Endothelial cell of umbilical vein (primary cell): ENCODE data around the gene FREM1. TPM values are rescaled to one million over a fixed set of nuclear protein-coding genes. Genes with fewer than 3 reads are reported as not detected.

ENCODE experiments used
- BruUV-seq: library from RNA; stranded (reverse); fragments of 400-500 nt; replicated peaks from 2 replicates; lab custom pipeline; 2021; lab: Mats Ljungman, UMichigan
- CTCF ChIA-PET: fragments of 300-600, 350-600 bp; sonication (Branson Sonifier 250); formaldehyde crosslinking; loops from one replicate; lab custom pipeline; 2021; ENCODE audit warnings: antibody characterized with exemption, inconsistent platforms; lab: Charles Lee
- POLR2A ChIA-PET: fragments of 300-600, 350-600 bp; sonication (Branson Sonifier 250); formaldehyde crosslinking; loops from one replicate; lab custom pipeline; 2021; ENCODE audit warnings: antibody characterized with exemption, inconsistent platforms; lab: Charles Lee
- DNase-seq: peaks from one replicate; pipeline ENCODE4 v3.0.0-alpha.2; 2011; ENCODE audit warnings: low read depth, low spot score
- FAIRE-seq: peaks from 2 replicates; lab custom pipeline; 2011; peaks lifted over from hg19 to GRCh38; lab: Jason Lieb, UNC
- H2AFZ ChIP-seq: 2 replicates; pipeline ENCODE4 v1.6.0; 2012; ENCODE audit warnings: low read depth, low read length, control low read depth, inconsistent platforms
- H3K27ac ChIP-seq: 2 replicates; pipeline ENCODE4 v1.5.1; 2011; ENCODE audit warnings: low read depth, mild to moderate bottlenecking, control low read depth, low read length, moderate library complexity; ENCODE audit not compliant: insufficient read depth
- H3K27me3 ChIP-seq, 2 experiments: 2 replicates each; pipeline versions ENCODE4 v1.6.0 to v1.6.1; 2011; ENCODE audit warnings: low read length in 2 of 2, mixed read lengths in 1 of 2; ENCODE audit not compliant: control insufficient read depth in 2 of 2, insufficient read depth in 2 of 2
- H3K36me3 ChIP-seq, 2 experiments: 2 replicates in 1 of 2; 3 replicates in 1 of 2; pipeline ENCODE4 v1.5.1; 2011; ENCODE audit warnings: low read length in 2 of 2, mild to moderate bottlenecking in 1 of 2, moderate library complexity in 1 of 2; ENCODE audit not compliant: control insufficient read depth in 2 of 2, insufficient read depth in 2 of 2; ENCODE audit errors: extremely low read depth in 1 of 2
- H3K4me1 ChIP-seq: 3 replicates; pipeline ENCODE4 v1.5.1; 2011; ENCODE audit warnings: mild to moderate bottlenecking, low read length; ENCODE audit not compliant: control insufficient read depth, insufficient read depth; ENCODE audit errors: extremely low read depth
- H3K4me2 ChIP-seq: 2 replicates; pipeline ENCODE4 v1.6.1; 2011; ENCODE audit warnings: low read length, control low read depth, mixed read lengths; ENCODE audit not compliant: insufficient read depth
- H3K4me3 ChIP-seq, 3 experiments: fragments of 200-600 bp in 1 of 3; sonication (generic), shearing (Covaris generic) in 1 of 3; replicated peaks in 1 of 3; 2 replicates each; pipeline ENCODE4 v1.5.1; 2011 to 2016; ENCODE audit warnings: control low read depth in 3 of 3, low read length in 3 of 3, mild to moderate bottlenecking in 2 of 3, inconsistent platforms in 1 of 3, low read depth in 1 of 3, moderate library complexity in 1 of 3; ENCODE audit not compliant: insufficient read depth in 1 of 3
- H3K79me2 ChIP-seq: 2 replicates; pipeline ENCODE4 v1.6.0; 2012; ENCODE audit warnings: low read length, inconsistent platforms; ENCODE audit not compliant: control insufficient read depth, insufficient read depth
- H3K9ac ChIP-seq: replicated peaks from 2 replicates; pipeline ENCODE3; 2011; ENCODE audit warnings: low read length, control low read depth; ENCODE audit not compliant: insufficient read depth; ENCODE audit errors: extremely low read depth
- H3K9me1 ChIP-seq: replicated peaks from 3 replicates; pipeline ENCODE4 v1.6.0; 2011; ENCODE audit warnings: mild to moderate bottlenecking, low read length; ENCODE audit not compliant: control insufficient read depth, insufficient read depth; ENCODE audit errors: extremely low read depth
- H3K9me3 ChIP-seq: replicated peaks from 2 replicates; pipeline ENCODE4 v1.5.1; 2012; ENCODE audit warnings: low read length, inconsistent platforms; ENCODE audit not compliant: control insufficient read depth, insufficient read depth
- H4K20me1 ChIP-seq: replicated peaks from 2 replicates; pipeline ENCODE3; 2011; ENCODE audit warnings: mild to moderate bottlenecking, low read length; ENCODE audit not compliant: control insufficient read depth, insufficient read depth; ENCODE audit errors: extremely low read depth
- FOS ChIP-seq: IDR thresholded peaks from 2 replicates; pipeline ENCODE4 v1.6.1; 2011; ENCODE audit warnings: mild to moderate bottlenecking, low read length, moderate library complexity, borderline replicate concordance; ENCODE audit not compliant: insufficient read depth
- GATA2 ChIP-seq: IDR thresholded peaks from 2 replicates; pipeline ENCODE4 v1.7.0; 2011; ENCODE audit warnings: low read depth, mild to moderate bottlenecking, moderate library complexity, mixed read lengths, low read length; ENCODE audit not compliant: insufficient read length, insufficient read depth
- JUN ChIP-seq: IDR thresholded peaks from 2 replicates; pipeline ENCODE4 v1.6.1; 2011; ENCODE audit warnings: borderline replicate concordance, low read depth; ENCODE audit not compliant: insufficient read length, insufficient read depth
- MYC ChIP-seq: IDR thresholded peaks from one replicate; pipeline ENCODE4 v1.6.1; 2011; ENCODE audit warnings: mild to moderate bottlenecking, low read depth, low read length
- POLR2A ChIP-seq: IDR thresholded peaks from 2 replicates; pipeline ENCODE4 v1.6.1; 2012; ENCODE audit warnings: low read depth, mild to moderate bottlenecking, control low read depth, low read length
- POLR2AphosphoS5 ChIP-seq: IDR thresholded peaks from 2 replicates; pipeline ENCODE4 v1.6.1; 2012; ENCODE audit warnings: low read depth, mild to moderate bottlenecking, control low read depth, low read length, moderate library complexity; ENCODE audit not compliant: insufficient read depth
- dilution Hi-C: fragments of 300-500 bp; cut with MboI; formaldehyde crosslinking; loops from one replicate; pipeline ENCODE4 v1.15.0; 2019; ENCODE audit warnings: low sequenced_read_pairs; ENCODE audit not compliant: extremely low pct_ligation_motif_present
- intact Hi-C: fragments of 100-400 bp; cut with micrococcal nuclease; formaldehyde crosslinking; loops from one replicate; pipeline ENCODE4 v1.10.0; 2022
- polyA plus RNA-seq, 4 experiments: library from polyadenylated mRNA; depleted of rRNA in 3 of 4; stranded (reverse) in 3 of 4; unstranded in 1 of 4; fragments of >200 nt; gene quantifications; 2 replicates each; pipeline versions ENCODE4 v1.2.1 to v1.2.3, GENCODE V29; 2011 to 2012; ENCODE audit warnings: missing spikeins in 1 of 4
- total RNA-seq: library from RNA; stranded (reverse); gene quantifications from 2 replicates; pipeline ENCODE4 v1.2.3, GENCODE V29; 2021
- TF ChIP-seq, protein P1 (sequence below), 2 donors: IDR thresholded peaks; 1 replicate in 1 of 2; 2 replicates in 1 of 2; pipeline ENCODE4 v1.5.1; 2011; ENCODE audit warnings: low read length in 2 of 2, mild to moderate bottlenecking in 2 of 2, moderate library complexity in 2 of 2, control low read depth in 1 of 2, inconsistent platforms in 1 of 2, low read depth in 1 of 2; ENCODE audit not compliant: insufficient read depth in 1 of 2; ENCODE audit errors: extremely low read depth in 1 of 2
- TF ChIP-seq, protein P2 (sequence below): IDR thresholded peaks from 2 replicates; pipeline ENCODE4 v1.6.1; 2011; ENCODE audit not compliant: insufficient read depth, insufficient read length

FREM1 gene
- total and polyA plus RNA-seq, 2 donors (not counting 3 experiments of a cell fraction or from before 2014, with no cell fraction given), result 0.10 to 0.29 TPM

DNA sequence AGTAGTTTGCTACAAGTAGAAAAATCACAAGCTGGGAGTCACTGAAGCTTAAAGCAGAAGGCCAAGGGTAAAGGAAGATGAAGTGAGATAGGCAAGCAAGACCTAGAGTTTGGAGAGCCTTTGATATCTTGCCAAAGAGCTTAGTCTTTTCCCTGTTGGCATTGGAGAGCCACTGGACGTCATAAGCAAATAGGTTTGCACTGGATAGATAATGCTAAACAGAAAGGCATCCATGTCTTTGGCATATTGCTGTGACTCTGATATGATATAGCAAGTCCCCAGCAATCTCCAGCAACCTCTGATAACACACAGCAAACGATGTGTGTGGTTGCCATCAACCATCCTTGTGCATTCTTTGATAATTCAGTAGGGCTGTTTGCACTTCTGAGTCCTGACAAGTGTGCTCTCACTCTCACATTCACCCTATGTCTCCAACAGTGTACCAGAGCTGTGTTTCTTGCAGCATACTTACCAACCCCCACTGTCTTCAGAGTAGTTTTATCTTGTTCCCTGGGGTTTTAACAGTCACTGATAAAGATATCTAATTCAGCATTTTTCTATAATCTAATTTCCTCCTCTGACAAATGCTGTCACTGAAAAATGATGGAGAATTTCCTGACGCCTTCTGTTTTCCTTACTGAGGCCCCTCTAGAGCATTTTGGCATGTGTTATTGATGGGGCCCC is 16.9 kb upstream of the FREM1 start:
- no peak overlapping the region for H3K4me3 ChIP-seq
- no peak for DNase-seq
- H4K20me1 ChIP-seq, result no peaks in the 10 kb centered on the region
- no peaks in the 10 kb centered on the region for H3K4me1 ChIP-seq
- TF ChIP-seq, protein P1, sequence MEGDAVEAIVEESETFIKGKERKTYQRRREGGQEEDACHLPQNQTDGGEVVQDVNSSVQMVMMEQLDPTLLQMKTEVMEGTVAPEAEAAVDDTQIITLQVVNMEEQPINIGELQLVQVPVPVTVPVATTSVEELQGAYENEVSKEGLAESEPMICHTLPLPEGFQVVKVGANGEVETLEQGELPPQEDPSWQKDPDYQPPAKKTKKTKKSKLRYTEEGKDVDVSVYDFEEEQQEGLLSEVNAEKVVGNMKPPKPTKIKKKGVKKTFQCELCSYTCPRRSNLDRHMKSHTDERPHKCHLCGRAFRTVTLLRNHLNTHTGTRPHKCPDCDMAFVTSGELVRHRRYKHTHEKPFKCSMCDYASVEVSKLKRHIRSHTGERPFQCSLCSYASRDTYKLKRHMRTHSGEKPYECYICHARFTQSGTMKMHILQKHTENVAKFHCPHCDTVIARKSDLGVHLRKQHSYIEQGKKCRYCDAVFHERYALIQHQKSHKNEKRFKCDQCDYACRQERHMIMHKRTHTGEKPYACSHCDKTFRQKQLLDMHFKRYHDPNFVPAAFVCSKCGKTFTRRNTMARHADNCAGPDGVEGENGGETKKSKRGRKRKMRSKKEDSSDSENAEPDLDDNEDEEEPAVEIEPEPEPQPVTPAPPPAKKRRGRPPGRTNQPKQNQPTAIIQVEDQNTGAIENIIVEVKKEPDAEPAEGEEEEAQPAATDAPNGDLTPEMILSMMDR (IDR thresholded peaks at IDR 0.05; ENCODE audit: extremely low read depth in 1 of 2, insufficient read depth in 1 of 2, low read depth in 1 of 2, low read length in 2 of 2), result no peak
- no peak for TF ChIP-seq FOS
- TF ChIP-seq POLR2AphosphoS5, result no peak
- no peak for TF ChIP-seq POLR2A
- no peak for TF ChIP-seq GATA2
- TF ChIP-seq, protein P2, sequence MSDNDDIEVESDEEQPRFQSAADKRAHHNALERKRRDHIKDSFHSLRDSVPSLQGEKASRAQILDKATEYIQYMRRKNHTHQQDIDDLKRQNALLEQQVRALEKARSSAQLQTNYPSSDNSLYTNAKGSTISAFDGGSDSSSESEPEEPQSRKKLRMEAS, result no peak
- no peak for TF ChIP-seq MYC
- TF ChIP-seq JUN, result no peak
- H3K9ac ChIP-seq, result no peak overlapping the region
- FAIRE-seq, result no peak
- ChIA-PET CTCF (interaction anchor here (1.2 kb wide), 1 partner anchor 9 kb away, joined by 3 read pairs; no protein-coding TSS in a partner anchor), POLR2A (no interaction called here)
- no peak overlapping the region for H3K4me2 ChIP-seq
- H3K9me1 ChIP-seq, result no peaks in the 10 kb centered on the region
- no peaks in the 10 kb centered on the region for H3K79me2 ChIP-seq
- no TSS peak for BruUV-seq
- H3K9me3 ChIP-seq, result no peaks in the 10 kb centered on the region
- intact Hi-C loops (no loop called here), dilution Hi-C loops (no loop called here)
- no peaks in the 10 kb centered on the region for H3K27me3 ChIP-seq
- no peaks in the 10 kb centered on the region for H3K36me3 ChIP-seq
- H3K27ac ChIP-seq, result no peak overlapping the region
- no peak overlapping the region for H2AFZ ChIP-seq
